Kidney glomerular epithelial cell (primary cell): Measurements from ENCODE around the gene SNTG2.

Experiments
- DNase-seq: peaks from one replicate; lab custom pipeline; 2025; lab: John Stamatoyannopoulos, UW

The SNTG2 gene

DNA sequence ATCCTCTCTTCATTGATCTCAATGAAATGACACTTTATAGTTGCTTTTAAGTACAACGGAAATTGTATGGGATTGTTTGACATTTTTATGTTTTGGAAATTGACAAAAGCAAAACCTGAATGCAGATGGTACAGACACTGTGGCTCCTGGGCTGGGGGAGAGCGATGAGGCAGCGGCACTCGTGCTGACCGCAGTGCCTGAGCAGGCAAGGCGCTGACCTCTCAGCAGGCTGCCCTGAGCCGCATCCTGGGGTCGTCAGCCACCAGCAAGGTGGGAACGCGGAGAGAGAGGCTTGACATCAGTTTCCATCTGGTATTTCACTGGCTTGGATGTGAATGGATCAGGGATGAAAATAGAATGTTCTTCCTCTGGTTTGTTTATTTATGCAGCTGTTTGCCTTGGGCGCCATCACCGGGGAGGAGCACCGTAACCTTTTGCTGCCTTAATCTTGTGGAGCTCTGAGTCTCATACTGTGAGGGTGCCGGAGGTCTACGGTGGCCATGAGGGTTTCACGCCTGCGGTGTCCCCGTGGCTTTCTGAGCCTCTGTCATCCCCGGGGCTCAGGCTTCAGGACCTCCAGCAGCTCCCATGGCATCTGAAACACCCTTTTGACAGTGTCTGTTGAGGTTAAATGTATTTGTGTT lies 367.8 kb downstream of the SNTG2 start:
- no peak for DNase-seq

DNA sequence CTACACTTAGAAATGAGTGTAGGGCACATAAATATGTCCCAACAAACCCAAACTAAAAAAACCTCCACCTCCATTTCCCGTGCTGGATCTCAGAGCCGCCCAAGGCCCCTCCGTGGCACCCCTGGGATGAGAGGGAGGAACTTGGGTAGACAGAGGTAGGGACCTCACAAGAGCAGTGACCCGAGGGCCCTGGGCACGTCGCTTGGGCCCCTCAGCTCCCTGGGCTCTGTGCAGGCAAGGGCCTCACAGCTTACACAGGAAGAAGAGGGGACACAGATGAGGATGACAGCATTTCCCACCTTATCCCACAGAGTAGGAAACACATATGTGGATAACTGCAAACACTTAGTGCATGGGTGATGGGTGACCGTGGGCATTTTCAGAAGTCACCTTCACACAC lies 368.7 kb downstream of the SNTG2 start:
- no peak for DNase-seq

DNA sequence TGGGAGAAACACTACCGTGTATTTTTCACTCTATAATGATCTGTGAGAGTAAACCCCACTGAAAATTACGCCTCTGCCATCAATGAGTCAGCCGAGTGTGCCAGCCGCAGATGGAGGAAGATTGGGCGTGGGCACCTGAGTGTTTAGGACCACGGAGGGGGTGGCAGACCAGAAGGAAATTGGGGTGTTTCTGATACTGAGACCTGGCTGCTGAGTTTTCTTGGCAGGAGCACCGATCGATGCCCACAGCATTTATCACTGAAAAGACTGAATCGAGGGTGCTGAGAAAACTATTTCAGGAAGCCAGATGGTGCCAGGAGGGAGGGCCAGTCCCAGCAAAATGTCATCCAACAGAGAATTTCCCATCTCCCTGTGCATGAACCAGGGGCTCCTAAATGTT lies 370.7 kb downstream of the SNTG2 start:
- no peak for DNase-seq

DNA sequence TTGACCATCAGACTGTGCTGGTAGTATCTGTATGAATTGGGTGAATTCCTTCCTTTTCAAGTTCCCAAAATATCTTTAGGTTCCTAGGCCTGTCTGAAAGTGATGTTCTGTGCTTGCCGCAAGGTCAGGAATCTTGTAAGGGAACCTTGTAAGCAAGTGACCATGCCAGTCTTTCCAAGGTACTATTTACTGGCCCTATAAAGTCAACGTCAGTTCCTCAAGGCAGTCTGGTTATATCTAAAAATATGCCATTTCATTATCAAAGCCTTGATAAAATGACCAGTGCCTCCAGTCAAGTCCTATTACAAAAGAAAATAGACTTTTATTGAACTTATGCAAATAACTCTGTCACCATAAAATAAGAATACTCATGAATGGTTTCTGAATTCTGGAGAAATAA lies 374.2 kb downstream of the SNTG2 start:
- DNase-seq = no peak

DNA sequence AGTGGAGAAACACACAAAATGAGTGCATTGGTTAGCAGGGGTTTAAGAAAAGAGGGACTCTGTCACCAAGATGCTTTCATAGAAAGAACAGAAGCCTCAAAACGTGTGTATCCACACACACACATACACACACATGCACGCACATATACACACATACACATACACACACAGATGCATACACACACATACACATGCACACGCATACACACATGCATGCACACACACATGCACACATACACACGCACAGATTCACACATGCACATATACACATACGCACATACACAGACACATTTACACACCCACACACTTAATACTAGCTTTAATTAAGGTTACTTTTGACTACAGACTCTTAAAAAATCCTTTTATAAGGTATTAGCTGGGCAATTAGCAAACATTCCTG lies 378.0 kb downstream of the SNTG2 start:
- DNase-seq = no peak

DNA sequence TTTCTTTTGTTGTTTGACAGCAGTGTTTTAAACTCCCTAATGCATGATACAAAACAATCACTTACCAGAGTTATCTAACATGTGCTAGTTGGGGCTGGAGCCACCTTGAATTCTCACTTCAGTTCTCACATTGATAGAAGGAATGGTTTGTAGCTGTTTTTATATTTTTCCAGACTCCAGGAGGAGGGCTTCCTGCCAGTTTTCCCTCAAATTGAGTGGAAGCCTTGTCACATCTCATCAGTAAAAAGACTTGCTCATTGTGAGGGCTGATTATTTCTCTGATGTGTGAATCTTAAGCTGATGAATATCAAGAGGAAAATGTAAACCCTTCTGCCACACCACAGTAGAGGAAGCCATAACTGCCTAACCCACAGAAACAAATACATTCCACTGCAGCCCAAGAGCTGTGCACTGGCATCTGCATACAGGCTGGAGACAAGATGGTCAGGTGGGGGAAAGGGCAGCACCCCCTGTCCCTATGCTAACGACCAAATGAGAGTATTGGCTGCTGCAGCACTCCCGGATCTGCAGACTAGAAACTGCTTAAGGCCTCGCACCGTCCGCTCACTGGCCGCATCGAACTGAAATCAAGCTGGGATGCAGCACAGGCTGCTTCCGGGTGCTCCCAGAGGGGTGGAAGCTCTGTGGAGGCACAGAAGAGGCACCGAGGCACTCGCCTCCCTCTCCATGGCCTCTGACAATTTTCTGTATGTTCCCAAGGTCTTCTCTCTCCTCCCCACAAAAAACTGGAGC lies 388.9 kb downstream of the SNTG2 start:
- DNase-seq = no peak

DNA sequence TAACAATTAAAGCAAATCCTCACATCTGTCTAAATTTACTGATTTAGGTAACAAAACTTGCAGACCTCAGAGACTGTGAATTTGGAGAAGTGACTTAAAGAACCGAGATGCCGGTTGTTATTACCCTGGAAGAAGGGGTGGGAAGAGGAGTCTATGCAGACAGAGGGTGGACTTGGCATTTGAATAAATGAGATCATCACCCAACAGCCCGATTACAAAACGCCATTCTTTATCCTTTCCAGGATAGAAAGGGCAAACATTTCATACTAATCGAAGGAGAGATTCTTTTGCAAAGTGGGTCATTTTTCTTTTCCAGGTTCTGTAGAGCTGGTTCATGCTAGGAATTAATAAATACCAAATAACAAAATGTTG lies 389.5 kb downstream of the SNTG2 start:
- no peak for DNase-seq

DNA sequence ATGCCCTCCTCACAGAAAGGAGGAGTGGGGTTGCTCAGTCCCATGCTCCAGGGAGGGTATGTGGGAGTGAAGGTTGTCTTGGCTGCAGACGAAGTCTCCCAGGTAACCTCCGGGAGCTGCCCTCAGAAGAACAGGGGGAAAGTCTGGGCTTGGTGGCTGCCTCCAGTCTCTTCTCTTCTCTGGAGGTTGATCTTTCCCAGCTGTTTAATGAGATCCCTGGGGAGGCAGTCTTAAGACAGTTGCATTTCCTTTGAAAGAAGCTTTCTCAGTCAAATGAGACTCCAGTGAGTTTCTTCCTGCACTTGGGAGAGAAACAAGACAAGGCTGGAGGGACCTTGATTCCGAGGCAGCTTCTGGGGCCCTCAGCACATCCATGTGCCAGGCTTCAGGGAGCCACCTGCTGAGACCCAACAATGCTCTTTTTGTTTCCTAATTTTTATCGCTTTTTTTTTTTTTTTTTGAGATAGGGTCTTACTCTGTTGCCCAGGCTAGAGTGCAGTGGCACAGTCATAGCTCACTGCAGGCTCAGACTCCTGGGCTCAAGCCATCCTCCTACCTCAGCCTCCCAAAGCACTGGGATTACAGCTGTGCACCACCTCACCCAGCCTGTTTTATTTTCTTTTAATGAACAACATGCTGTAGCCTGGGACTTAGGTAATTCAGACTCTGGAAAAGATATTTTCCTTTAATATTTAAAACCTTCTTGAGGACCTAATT lies 390.9 kb downstream of the SNTG2 start:
- DNase-seq = no peak

DNA sequence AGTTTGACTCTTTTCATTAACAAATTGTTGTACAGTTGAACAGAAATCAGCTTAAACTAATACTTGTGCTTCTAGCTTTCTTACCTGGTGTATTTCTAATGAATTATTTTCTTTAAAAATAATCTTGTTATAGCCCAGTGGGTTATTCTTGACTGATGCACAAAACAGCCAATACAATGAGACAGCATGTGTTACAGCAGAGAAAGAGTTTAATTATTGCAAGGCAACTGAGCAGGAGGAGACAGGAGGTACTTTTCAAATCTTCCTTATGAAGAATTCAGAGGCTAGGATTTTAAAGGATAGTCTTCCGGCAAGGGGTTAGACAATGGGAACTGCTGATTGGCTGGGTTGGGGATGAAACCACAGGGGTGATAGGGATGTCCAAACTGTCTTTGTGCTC lies 398.1 kb downstream of the SNTG2 start:
- DNase-seq = no peak

DNA sequence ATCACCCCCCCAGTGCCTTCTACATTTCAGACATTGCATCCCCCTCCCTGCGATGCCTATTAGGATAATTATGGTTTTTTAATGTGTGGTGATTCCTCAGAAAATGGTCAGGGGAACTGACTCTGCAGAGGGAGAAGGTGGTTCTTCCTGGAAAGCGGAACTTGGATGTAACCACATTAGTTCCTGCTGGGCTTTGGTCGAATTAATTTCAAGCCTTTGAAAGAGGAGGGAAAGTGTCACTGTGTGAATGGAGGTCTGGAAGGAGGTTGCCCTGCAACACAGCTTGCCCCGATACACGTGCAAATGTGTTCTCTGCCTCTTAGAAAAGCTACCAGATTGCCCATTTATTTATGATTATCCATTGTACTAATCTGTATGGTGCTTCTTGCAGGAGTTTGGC lies 399.5 kb downstream of the SNTG2 start:
- no peak for DNase-seq

DNA sequence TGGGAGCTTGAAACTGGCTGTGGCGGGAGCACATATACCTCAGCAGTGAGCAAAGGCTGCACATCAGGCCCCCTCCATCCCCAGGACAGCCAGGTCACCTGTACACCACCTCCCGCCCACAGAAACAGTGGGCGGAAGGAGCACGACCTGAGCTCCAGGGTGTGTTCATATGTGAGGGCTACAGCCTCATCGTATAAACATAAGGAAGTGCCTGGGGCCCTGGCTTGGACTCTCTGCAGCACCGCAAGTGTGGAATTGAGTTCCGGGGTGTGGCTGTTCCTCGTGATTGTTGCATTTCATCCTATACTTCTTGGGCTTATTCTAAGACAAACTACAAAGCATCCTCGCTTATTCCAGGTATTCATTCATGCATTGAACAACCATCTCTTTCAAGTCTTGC lies 402.5 kb downstream of the SNTG2 start:
- no peak for DNase-seq

DNA sequence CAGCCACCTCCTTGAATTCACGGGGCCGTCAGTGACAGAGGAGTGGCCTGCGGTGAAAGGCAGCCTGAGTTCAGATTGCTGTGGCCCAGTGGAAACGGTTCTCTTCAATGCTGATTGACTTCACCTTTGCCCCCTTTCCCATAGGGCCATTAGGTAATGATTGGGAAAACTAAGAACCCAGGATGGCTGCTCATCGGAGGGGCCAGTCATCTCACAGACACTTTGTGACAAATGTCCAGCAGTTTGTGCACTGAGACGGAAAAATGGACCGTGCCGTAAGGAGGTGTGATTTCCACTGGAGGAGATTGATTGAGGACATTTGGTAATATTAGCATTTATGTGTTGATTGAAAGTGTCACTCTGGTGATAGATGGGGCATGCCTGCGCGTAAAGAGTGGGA lies 402.9 kb downstream of the SNTG2 start:
- DNase-seq = no peak

DNA sequence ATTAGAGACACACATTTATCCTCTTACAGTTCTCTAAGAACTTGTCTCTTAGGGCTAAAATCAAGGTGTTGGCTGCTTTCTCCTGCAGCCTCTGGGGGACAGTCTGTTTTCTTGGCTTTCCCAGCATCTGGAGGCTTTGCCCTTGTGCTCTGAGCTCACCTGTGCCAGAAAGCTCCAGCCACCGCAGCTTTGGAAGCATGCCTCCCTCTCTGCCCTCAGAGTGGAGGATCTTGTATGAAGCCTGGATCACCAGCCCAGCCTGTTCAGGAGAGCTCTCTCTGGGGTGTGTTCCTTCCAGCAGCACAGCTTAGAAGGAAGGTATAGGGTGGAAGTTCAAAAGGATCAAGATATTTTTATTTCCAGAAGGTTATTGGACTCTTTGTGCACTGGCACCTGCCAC lies 409.5 kb downstream of the SNTG2 start:
- no peak for DNase-seq

DNA sequence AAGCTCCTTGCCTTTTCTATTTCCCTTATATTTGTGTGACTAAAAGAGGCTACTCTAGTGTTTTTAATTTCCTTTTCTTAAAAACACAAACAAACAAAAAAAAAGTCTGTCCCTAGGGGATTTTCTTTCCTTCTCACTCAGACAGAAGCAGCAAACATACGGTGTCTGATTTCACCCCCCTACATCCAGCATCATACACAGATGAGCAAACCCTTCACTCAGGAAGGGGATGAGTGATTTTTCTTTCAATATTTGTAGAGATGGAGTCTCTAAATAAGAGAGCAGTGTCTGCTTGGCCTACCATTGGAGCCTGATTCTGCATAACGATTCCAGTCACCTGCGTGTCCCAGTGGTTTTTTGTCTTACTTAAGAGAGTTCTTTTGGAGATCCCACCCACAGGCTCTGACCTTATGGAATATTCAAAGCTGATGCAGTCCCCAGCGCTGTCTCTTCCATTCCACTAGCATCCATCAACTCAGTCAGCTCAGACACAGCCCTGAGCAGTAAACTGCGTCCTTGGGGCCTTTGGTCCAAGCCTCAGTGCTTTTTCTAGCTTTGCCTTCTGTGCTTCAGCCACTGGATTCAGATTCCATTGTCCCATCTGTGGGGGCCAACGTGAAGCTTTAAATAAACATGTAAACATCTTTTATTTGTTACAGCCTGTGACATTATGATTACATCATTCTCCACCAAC lies 410.1 kb downstream of the SNTG2 start:
- DNase-seq = no peak

DNA sequence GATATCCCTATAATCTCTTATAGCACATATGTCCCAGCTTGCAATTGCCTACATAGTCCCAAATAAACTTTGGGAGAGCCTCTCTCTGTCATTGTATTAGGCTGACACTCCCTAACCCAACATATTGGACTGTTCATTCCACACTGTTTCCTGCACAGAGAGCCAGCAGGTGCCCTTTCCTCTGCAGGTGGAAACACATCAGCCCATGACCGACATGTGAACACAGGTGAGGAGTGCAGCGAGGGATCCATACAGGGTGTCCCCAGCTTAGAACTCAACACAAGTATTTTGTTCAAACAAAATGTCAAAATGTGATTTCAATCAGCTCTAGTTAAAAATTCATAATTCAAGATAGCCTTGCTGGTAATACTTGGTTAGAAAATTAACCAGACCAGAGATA lies 412.7 kb downstream of the SNTG2 start:
- DNase-seq = no peak

DNA sequence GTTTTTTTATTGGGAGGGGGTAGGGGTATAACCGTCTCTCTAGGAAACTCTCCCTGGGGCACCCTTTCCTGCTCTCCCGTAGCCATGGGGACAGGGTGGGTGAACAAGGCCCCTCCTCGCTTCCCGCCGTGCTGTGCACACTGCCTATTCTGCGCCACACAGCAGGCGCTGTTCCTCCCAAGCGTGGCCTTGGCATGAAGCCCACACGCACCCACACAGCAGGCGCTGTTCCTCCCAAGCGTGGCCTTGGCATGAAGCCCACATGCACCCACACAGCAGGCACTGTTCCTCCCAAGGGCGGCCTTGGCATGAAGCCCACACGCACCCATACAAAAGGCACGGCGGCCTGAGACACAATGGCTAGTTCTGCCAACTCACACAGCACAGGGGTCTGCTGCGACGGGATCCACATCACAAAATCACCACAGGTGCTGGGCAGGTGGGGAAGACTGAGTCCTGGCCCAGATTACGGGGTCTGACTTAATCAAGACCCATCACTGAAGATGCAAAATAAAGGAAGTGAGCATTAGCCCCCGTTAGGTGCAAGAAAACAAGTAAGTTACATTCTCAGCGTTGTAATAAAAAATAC lies 416.0 kb downstream of the SNTG2 start:
- DNase-seq = no peak

DNA sequence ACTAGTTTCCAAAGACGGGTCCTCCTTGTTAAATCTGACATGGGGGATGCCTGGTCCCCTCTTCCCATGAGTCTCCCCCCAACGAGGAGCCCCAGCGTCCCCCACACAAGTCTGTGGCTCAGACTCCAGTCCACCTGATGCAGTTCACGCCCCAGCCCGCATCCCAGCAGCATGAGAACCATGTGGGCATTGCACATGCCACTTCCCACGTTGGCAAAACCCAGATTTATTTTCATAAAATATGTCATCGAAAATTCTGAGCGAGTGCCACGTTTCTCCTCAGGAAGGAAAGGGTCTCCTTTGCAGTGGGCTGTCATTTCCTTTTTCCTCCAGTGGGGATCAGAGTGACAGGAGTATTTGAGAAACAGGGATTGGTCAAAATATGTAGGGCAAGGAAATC lies 417.0 kb downstream of the SNTG2 start:
- no peak for DNase-seq

DNA sequence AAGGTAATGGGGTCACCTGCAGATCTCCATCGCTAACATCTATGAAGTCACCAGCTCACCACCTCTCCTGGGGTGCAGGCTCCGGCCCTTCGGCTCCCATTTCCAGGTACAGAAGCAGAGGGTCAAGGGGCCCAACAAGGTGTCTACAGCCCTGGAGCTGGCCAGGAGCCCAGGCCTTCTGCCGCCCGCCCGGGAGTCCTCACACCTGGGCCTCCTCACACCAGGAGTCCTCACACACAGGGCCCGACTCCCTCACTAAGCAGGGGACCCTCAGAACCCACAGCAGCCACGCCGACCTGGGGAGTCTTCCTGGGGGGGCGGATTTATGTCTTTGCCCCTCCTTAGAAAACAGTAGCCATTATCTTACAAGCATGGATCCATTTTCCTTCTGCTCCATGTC lies 419.3 kb downstream of the SNTG2 start:
- no peak for DNase-seq

DNA sequence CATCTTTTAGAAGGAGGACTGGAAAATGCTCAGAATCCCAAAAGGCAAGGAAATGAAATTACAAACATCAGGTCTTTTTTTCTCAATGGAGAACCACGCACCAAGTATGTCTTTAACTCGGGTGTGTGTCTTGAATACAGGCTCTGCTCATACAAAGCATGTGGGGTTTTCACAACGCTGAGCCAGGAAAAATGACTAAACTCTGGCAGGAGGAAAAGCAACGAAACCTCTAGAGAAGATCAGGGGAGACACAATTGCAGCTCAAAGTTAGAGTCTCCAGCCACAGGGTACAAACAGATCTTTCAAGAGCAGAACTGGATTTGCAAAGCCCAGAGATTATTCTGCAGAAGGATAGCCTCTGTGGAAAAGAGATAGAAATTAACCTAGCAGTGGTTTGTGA lies 419.8 kb downstream of the SNTG2 start:
- no peak for DNase-seq

DNA sequence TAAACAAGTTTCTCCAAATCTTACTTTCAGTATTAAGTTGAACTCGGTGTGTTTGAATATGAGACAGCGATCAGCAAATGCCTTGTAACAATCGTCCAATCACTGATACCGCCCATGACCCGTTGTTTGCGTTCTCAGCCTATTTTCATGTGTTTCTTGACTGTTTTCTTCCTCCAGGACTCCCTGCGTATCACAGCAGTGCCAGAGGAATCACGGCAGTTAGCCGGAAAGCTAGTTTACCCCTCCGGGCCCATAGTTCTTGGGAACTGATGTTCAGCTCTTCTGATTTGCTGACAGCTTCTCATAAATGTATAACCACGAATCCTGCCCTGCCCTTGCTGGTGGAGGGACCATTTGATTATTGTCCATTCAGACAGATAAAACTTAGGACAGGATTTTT lies 420.4 kb downstream of the SNTG2 start:
- no peak for DNase-seq

DNA sequence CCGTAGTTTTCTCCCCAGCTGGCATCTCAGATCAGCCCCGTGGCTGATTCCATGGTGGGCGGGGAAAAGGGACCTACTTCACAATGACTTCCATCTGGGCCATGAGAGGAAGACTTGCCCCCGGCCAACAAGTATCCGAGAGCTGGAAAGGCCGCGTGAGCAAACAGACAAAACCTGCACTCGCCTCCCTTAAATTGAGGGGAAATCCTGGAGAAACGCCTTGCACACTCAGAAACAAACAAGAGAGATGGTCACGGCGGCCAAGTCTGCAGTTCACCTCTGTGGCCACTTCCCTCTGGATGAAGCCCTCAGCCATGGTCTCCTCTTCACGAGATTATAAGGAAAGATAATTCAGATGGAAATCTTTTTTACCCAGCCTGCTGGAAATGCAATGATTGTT lies 423.2 kb downstream of the SNTG2 start:
- no peak for DNase-seq

DNA sequence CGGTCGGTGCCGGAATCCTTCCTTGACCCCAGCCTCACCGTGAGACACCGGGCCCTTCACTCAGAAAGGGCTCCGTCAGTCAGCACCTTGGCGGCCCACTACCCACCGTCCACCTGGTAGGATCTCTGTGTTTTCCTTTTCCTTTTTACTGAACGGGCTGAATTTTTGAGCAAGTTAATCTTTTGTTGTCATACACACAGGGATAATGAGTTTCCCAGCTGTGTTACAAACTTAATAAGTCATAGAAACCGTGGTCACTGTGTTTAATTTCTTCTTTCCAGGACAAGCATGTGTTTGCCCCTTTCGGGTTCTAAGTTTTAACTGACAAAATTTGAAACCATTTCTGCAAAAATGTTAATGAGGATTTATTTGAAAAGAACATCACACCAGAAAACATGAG lies 423.6 kb downstream of the SNTG2 start:
- DNase-seq = no peak

DNA sequence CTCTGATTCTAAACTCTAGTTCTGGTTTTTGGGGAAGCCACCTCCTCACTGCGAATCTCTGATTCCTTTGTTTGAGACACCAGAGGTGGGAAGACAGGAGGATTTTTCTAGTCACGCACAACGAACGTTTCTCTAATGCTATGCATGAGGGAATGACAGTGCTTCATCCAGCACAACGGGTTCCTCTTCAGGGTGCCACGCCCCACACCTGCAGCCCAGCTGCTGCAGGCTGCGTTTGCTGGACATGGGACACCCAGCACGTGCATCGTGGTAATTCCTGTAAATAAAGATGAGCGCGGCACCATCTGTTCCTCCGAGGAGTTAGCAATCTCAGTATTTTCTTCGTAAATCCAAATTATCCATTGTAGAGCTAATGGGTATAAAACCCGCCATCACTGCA lies 425.1 kb downstream of the SNTG2 start:
- no peak for DNase-seq
